GM12891 (cell line): ENCODE measurements around the gene SLC17A9.

Experiments used
- DNase-seq: peaks from one replicate; pipeline ENCODE4 v3.0.0; 2011; ENCODE audit warnings: low spot score; ENCODE audit not compliant: insufficient read length
- FAIRE-seq: peaks from 2 replicates; lab custom pipeline; 2011; peaks lifted over from hg19 to GRCh38; lab: Jason Lieb, UNC
- PAX5 ChIP-seq: IDR thresholded peaks from 2 replicates; pipeline ENCODE4 v1.6.1; 2011; ENCODE audit warnings: low read length, moderate library complexity, mild to moderate bottlenecking; ENCODE audit not compliant: insufficient read depth, severe bottlenecking
- POLR2A ChIP-seq: IDR thresholded peaks from 2 replicates; pipeline ENCODE4 v1.6.1; 2011; ENCODE audit warnings: low read depth, low read length, control low read depth
- POLR2AphosphoS5 ChIP-seq: IDR thresholded peaks from 2 replicates; pipeline ENCODE4 v1.6.1; 2011; ENCODE audit warnings: low read depth, low read length, control low read depth
- POU2F2 ChIP-seq: IDR thresholded peaks from 2 replicates; pipeline ENCODE4 v1.6.1; 2011; ENCODE audit warnings: low read depth, mild to moderate bottlenecking, control low read depth, low read length, moderate library complexity
- SPI1 ChIP-seq: IDR thresholded peaks from 2 replicates; pipeline ENCODE4 v1.6.1; 2011; ENCODE audit warnings: low read depth, low read length, control low read depth
- TAF1 ChIP-seq: IDR thresholded peaks from 2 replicates; pipeline ENCODE4 v1.6.1; 2011; ENCODE audit warnings: low read depth, low read length, control low read depth

Gene SLC17A9

GRCh38 chr20:62991196-62991807, 38.8 kb downstream of the SLC17A9 start:
- DNase-seq (no peak), FAIRE-seq (no peak)
- TF ChIP-seq TAF1, result no peak
- no peak for TF ChIP-seq POLR2AphosphoS5

GRCh38 chr20:62991863-62992262, 39.4 kb downstream of the SLC17A9 start:
- FAIRE-seq, result no peak
- TF ChIP-seq TAF1, result no peak
- TF ChIP-seq SPI1, result no peak
- no peak for TF ChIP-seq POLR2A
- no peak for TF ChIP-seq POU2F2
- TF ChIP-seq PAX5, result no peak
- TF ChIP-seq POLR2AphosphoS5, result no peak

GRCh38 chr20:62993856-62994494, 41.5 kb downstream of the SLC17A9 start:
- TF ChIP-seq POLR2A (no peak), SPI1 (no peak), PAX5 (no peak), POU2F2 (no peak)
- DNase-seq, result no peak
- no peak for FAIRE-seq

More at GRCh38 chr20:62991863-62992262, 39.4 kb downstream of the SLC17A9 start:
- DNase-seq, result no peak

GRCh38 chr20:62994869-62995281, 42.4 kb downstream of the SLC17A9 start:
- FAIRE-seq (no peak), DNase-seq (no peak)
- TF ChIP-seq SPI1, result no peak
- TF ChIP-seq POLR2AphosphoS5, result no peak
- TF ChIP-seq POLR2A, result no peak
- TF ChIP-seq POU2F2, result no peak
- no peak for TF ChIP-seq PAX5
- no peak for TF ChIP-seq TAF1

- FAIRE-seq, result no peak
Observed at GRCh38 chr20:62995481-62995880, 43.0 kb downstream of the SLC17A9 start.

GRCh38 chr20:62995898-62996595, 43.5 kb downstream of the SLC17A9 start:
- no peak for DNase-seq
- no peak for FAIRE-seq
- no peak for TF ChIP-seq POLR2A
- no peak for TF ChIP-seq SPI1
- TF ChIP-seq PAX5, result no peak
- TF ChIP-seq TAF1, result no peak
- TF ChIP-seq POLR2AphosphoS5, result no peak
- TF ChIP-seq POU2F2, result no peak

More at GRCh38 chr20:62995481-62995880, 43.0 kb downstream of the SLC17A9 start:
- DNase-seq, result no peak
- TF ChIP-seq POU2F2 (no peak), TAF1 (no peak), SPI1 (no peak), POLR2A (no peak), PAX5 (no peak), POLR2AphosphoS5 (no peak)

GRCh38 chr20:62996596-62996982, 44.1 kb downstream of the SLC17A9 start:
- FAIRE-seq (no peak), DNase-seq (no peak)
- no peak for TF ChIP-seq POLR2AphosphoS5
- no peak for TF ChIP-seq POU2F2
- no peak for TF ChIP-seq POLR2A
- no peak for TF ChIP-seq PAX5
- no peak for TF ChIP-seq TAF1
- TF ChIP-seq SPI1, result no peak

GRCh38 chr20:62997417-62998035, 45.0 kb downstream of the SLC17A9 start:
- FAIRE-seq (no peak), DNase-seq (no peak)
- TF ChIP-seq TAF1, result no peak
- no peak for TF ChIP-seq SPI1
- TF ChIP-seq POLR2A, result no peak
- no peak for TF ChIP-seq PAX5

- TF ChIP-seq TAF1 (no peak), POU2F2 (no peak), SPI1 (no peak), PAX5 (no peak), POLR2A (no peak), POLR2AphosphoS5 (no peak)
- DNase-seq (no peak), FAIRE-seq (no peak)
Observed at GRCh38 chr20:62998449-62998848, 45.9 kb downstream of the SLC17A9 start.

GRCh38 chr20:62999580-62999979, 47.1 kb downstream of the SLC17A9 start:
- DNase-seq (no peak), FAIRE-seq (no peak)
- no peak for TF ChIP-seq POLR2A
- TF ChIP-seq POU2F2, result 0 out of 2 replicates have a peak, but pooled peaks have one; percentile 22
- TF ChIP-seq SPI1, result 0 out of 2 replicates have a peak, but pooled peaks have one; percentile 23
- no peak for TF ChIP-seq POLR2AphosphoS5
- TF ChIP-seq PAX5, result no peak
